GM19467 (cell line): ENCODE data around the gene PSME3IP1.
A peak's percentile ranks its signal among the peaks of the same experiment; 100 is the strongest.
"Not testable (repeated sequence)": the region's sequence is repeated elsewhere in the genome, so short reads cannot be mapped to it uniquely, and the experiment has no call there.

Experiments used
- ATAC-seq: cut with Tn5 transposase; IDR thresholded peaks from one replicate; pipeline ENCODE4 v1.9.1; 2021; ENCODE audit warnings: mild to moderate bottlenecking, moderate library complexity; ENCODE audit not compliant: unreplicated experiment

Gene PSME3IP1, protein sequence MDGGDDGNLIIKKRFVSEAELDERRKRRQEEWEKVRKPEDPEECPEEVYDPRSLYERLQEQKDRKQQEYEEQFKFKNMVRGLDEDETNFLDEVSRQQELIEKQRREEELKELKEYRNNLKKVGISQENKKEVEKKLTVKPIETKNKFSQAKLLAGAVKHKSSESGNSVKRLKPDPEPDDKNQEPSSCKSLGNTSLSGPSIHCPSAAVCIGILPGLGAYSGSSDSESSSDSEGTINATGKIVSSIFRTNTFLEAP

DNA sequence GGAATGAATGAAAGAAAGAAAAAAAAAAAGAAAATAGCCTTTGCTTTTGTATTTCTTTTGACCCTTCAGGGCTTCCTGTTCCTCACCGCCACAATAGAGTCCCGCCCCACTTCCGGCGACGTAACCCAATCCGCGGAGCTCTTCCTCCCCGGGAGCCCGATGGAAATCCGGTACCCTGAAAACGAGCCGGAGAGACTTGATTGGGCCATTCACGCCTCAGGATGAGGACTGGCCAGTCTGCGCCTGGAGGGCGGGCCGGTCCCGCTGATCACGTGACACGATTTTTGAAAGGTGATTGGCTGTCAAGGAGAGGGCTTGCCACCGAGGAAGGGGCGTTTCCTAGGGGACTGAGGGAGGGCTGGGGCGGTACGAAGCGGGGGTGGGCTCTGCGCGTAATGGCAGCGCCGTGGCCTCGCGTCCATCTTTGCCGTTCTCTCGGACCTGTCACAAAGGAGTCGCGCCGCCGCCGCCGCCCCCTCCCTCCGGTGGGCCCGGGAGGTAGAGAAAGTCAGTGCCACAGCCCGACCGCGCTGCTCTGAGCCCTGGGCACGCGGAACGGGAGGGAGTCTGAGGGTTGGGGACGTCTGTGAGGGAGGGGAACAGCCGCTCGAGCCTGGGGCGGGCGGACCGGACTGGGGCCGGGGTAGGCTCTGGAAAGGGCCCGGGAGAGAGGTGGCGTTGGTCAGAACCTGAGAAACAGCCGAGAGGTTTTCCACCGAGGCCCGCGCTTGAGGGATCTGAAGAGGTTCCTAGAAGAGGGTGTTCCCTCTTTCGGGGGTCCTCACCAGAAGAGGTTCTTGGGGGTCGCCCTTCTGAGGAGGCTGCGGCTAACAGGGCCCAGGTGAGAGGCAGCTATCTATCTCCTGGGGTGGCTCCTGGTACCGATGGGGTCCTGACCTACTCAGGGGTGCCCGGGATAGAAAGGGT lies at the start of gene PSME3IP1, which contains the start of gene RSPRY1:
TSS of gene PSME3IP1 (minus strand) at position 95 of the 927 bp plus-strand sequence. CDS start 12,185 bp downstream, outside the sequence.
TSS of gene RSPRY1 (plus strand) at position 385 of the 927 bp plus-strand sequence. CDS start 18,330 bp downstream, outside the sequence.
- ATAC-seq = peak; percentile 92

DNA sequence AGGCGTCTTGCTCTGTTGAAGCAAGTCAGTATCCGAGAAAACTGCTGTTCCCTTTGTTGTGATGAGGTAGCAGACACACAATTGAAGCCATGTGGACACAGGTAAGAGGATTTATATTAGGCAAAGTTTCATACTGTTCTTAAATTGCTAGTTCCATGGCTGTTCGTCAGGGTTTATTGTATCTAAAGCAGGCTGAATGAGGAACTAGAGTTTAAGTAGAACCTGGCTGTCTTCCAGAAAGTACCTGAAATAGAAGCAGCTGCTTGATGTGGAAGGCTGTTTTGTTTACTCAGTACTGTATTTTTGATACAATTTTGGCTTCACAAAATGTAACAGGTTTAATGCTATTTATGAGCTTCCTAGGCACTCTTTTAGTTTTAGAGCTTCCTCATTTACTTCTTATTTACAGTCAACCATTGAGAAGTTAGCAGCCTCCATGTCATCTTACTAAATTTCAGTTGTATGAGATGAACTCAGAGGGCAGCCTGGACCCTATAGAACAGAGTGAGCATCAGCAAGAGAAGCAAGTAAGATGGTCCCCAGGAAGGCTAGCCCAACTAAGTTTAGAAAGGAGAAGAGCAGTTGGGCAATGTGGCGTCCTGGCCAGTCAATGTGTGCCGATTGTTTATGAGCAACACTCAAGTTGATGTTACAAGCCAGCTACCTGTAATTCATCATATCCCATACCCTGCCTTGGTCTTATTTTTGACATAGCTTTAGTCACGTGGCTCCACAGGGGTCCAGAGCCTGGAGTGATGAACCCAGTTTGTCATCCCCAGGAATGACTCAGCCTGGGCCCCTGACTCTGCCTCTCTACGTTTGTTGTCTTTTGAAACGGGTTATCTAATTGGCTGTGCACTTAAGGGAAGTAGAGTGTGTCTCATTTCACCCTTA lies 49.5 kb upstream of the PSME3IP1 start:
- ATAC-seq = no peak

DNA sequence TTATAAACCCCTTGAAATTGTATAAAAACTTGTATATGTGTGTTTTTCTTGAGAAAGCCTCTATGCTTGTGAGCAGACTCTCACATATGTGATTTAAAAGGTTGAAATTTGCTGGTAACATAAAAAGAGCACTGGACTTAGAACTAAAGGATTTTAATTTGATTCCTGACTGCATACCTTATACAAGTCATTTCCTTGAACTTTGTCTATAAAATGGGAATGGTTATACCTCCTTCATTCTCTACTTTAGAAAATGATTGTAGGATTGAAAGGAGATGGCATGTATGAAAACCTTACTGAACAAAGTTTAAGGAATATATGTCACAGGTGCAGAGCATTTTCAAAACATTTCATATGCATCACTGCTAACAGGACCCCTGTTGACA lies 48.9 kb upstream of the PSME3IP1 start:
- no peak for ATAC-seq

DNA sequence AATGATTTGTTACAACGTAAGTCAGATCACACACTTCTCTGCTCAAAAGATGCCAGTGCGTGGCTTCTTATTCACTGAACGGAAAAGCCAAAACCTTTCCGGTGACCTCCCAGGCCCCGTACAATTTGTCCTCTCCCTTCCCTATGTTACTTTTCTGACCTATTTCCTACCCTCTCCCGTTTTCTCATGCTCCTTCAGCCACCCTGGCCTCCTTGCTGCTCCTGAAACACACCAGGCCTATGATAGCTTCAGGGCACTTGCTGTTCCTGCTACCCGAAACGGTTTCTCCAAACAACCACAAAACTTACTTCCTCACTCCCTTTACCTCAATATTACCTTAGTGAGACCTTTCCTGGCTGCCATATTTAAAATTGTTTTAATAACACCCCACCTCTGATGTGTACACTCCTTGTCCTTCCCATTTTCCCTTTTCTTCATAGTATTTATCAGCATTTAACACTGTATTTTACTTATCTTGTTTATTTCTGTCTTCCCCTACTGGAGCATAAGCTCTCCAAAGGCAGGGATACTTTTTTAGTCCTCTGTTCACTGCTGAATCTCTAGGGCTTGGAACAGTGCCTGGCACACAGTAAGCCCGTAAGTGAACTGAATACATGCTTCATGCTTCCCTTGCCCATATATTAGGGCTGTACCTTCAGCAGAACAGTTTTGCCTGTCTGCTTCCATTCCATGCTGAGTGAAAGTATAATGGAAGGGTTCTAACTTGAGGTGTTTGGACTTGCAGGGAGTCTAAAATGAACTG lies 48.3 kb upstream of the PSME3IP1 start:
- no peak for ATAC-seq

DNA sequence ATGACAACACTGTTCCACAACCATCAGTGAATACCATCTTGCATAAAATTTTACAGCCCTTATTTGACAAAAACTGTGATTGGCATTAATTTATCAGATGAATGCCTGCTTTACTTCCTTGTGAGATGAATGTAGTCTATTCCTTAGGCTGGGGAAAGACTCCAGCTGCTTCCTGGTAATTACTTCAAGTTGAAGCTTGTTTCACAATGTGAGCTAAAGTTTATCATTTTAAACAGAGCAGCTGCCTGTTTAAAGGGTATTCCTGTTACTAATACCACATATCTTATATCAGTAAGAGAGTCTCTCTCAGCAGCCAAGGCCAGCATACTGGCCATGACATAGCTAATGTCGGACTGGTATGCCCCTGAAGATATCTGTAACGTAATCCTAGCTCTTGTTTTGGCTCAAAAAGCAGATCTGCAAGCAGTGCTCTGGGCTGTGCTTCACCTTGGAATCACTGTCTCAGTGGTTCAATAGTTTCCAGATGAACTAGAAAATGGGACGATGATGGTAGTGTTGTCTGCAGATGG lies 46.0 kb upstream of the PSME3IP1 start:
- no peak for ATAC-seq

DNA sequence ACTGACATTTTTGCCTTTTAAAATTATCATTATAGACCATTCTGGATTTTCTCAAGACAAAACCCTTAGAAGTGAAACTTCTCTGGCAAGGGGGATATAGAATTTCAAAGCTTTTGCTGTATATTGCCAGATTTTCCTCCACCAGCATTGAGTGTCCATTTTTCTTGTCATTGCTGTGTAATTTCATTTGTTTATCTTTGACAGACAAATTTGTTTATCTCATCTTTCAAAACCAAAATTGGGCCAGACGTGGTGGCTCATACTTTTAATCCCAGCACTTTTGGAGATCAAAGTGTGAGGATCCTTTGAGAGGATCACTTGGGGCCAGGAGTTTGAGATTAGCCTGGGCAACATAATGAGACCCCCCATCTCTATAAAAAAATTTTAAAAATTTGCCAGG lies 43.2 kb upstream of the PSME3IP1 start:
- no peak for ATAC-seq

DNA sequence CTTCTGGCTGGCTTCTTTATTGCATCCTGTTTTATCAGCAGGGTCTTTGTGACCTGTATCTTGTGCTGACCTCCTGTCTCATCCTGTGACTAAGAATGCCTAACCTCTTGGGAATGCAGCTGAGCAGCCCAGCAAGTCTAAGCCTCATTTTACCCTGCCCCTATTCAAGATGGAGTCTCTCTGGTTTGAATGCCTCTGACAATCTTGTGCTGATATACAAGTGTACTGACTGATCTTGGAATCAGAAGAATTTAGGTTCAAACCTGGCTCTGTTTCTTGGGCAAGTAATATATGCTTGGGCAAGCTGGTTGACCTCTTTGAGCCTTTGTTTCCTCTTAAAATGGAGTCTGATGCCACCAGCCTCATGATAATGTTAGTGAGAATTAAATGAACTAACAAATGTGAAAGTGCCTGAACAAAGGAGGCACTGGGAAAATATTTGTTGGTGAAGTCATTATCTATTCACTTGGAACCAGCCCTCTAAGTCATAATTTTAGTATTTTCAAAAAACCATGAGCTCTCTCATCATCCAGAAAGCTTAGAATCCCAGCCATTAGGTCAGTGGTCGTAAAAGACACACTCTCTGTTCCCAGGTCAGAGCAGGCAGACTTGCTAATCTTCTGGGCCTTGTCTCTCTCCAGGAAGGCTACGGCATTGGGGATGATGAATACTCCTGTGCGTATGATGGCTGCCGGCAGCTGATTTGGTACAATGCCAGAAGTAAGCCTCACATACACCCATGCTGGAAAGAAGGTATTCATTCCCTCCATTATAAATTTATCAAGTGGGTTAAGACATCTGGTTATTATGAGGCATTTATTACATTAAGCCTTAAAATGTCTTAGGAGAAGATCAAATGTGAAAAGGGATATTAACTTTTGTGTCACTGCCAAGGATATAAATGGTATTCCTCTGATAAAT lies 41.1 kb upstream of the PSME3IP1 start:
- ATAC-seq = no peak

DNA sequence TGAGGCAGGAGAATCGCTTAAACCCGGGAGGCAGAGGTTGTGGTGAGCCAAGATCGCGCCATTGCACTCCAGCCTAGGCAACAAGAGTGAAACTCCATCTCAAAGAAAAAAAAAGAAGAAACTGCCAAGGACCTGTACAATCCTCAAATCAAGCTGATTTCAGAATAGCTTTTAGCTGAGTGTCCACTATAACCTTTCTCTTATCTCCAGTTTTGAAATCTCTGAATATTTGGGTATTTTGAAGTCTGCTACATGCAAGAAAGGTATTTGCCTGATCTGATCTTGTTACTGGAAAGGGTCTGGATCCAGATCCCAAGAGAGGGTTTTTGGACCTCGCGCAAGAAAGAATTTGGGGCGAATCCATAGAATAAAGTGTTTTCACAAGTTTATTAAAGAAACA lies 40.1 kb upstream of the PSME3IP1 start:
- ATAC-seq = no peak

DNA sequence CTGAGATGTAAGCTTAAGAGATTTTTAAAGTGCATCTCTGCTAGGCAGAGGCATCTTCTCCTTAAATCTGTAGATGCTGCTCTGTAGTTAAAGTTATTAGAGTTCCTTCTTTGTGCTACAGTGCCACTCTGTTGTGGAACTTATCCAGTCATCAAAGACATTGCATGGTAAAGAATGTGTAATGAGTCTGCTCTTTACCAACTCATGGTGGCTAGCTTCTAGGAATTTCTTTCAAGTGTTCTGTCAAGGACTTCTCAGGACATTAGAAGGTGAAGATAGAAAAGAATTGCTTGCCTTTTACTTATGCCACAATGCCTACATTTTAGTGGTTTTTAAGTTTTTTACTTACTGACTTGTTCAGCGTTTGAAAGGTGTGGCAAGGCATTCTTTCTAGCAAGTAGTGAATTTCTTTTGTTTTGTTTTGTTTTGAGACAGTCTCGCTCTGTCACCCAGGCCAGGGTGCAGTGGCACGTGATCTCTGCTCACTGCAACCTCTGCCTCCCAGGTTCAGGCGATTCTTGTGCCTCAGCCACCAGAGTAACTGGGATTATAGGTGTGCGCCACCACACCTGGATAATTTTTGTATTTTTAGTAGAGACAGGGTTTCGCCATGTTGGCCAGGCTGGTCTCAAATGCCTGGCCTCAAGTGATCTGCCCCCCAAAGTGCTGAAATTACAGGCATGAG lies 39.0 kb upstream of the PSME3IP1 start:
- ATAC-seq = no peak

DNA sequence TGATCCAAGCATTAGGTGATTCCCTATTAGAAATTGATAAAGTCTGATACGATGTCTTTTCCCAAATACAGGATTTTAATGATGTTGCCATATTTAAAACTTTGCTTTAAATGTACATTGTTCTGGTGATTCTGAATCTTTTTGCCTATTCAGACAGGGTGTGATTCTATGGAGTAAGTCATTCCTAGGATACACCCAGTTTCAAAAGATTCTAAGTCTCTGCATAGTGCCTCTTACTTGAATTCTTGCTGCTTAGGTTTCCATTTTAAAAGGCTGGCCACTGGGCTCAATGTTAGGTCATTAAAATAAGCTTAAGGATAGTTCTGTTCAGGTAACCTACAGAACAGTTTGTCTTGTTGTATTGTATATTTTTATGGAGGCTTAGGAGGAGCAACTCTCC lies 37.2 kb upstream of the PSME3IP1 start:
- no peak for ATAC-seq

DNA sequence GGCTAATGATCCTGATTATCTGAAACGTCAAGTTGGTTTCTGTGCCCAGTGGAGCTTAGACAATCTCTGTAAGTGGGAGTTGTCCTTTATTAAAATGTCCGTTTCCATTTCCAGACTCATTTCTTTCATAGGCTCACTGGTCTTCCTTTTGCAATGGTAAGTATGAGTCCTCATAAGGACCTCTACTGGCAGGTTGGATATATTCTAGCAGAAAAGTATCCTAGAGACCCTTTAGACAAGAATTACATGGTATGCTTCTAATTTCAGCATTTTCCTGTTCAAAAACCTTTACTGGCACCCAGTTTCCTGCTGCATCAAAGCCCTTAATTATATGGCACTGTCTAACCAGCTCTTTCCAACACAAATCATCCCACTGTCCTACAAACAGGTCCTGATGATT lies 31.1 kb upstream of the PSME3IP1 start:
- ATAC-seq = no peak

DNA sequence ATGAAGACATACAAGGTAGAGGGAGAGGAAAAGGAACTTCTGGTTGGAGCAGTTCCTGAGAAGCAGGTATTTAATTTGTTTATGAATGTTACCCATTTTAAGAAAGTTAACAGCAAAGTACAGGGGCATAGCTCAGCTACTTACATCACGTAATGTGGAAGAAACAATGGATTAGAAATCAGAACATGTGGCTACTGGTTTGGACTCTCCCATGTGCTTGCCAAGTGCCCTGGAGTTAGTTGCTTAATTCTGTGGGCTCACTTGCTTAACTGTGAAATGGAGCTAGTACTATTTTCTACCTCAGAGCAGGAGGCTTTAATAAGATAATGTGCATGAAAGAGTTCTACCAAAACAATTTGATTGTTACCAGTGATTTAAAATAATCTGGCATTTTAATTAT lies 27.6 kb upstream of the PSME3IP1 start:
- ATAC-seq = no peak

DNA sequence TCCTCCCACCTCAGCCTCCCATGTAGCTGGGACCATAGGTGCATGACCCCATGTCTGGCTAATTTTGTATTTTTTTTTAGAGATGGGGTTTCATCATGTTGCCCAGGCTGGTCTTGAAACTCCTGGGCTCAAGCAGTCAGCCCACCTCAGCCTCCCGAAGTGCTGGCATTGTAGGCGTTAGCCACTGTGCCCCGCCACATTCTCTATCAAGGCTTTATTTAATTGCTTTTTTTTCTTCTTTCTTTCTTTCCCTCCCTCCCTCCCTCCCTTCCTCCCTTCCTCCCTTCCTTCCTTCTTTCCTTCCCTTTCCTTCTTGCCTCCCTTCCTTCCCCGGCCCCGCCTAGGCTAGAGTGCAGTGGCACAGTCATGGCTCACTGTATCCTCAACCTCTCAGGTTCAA lies 23.9 kb upstream of the PSME3IP1 start:
- no peak for ATAC-seq

DNA sequence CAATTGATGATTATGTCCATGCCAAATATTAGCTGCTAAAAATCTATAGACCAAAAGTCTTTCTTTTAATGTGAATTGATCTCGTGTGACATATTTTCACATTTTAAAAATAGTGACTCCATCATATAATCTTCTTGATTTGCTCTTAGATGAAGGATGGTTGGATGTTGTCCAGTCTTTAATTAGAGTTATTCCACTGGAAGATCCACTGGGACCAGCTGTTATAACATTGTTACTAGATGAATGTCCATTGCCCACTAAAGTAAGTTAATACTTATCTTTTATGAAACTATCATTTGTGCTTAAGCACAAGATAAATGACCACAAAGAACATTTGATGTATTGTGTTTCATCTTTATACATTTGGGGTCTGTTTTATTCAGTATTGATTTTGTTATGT lies 23.1 kb upstream of the PSME3IP1 start:
- ATAC-seq = no peak

DNA sequence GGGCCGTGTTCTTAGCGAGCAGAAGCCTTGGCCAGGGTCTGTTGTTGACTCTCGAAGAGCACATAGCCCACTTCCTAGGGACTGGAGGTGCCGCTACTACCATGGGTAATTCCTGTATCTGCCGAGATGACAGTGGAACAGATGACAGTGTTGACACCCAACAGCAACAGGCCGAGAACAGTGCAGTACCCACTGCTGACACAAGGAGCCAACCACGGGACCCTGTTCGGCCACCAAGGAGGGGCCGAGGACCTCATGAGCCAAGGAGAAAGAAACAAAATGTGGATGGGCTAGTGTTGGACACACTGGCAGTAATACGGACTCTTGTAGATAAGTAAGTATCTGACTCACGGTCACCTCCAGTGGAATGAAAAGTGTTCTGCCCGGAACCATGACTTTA lies 18.8 kb upstream of the PSME3IP1 start:
- no peak for ATAC-seq

DNA sequence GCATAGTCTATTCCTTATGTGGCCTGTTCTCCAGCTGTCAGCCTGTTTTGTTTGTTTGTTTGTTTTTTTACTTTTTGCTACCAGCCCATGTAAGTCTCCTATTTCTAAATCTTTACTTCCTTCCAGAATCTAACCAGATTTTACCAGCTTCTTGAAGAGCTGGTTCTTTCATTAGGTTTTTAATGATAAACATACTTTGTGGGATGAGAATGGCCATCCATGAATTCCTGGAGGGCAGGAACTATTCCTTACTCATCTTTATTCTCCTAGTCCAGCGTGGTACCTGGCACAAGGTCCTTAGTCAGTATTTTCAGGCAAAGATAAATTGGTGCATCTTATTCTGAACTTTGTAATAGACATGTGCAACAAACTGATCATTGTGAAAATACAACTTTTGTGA lies 17.6 kb upstream of the PSME3IP1 start:
- ATAC-seq = no peak

DNA sequence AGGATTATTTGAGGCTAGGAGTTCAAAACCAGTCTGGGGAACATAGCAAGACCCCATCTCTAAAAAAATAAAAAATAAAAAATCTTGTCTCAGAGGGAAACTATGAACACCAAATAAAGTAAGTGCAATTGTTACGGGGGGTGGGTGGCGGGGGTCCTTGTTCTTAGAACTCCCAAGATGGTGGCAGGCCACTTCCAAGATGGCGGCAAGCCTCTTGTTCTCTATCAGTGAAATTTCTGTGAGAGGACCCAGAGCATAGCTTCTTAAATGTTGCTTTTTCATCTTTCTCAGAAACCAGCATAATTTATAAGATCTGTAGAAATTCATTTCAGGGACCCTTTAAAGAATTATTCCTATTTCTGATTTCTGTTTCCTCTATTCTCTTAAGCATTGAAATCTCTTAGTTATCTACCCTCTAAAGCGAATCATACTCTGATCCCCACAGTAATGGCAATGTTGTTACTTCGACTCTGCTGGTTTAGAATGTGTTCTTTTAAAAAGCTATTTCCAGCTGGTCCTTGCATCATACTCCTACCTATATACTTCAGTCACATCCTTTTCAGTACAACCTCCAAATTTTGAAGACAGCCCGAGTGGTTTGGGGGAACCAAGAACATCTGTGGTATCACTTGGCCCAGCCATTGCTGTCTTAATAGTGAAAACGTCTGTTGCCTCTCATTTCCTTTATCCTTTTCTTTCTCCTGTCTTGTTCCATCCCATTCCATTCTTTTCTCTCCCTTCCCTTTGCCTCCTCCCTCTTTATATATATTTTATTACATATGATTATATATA lies 16.5 kb upstream of the PSME3IP1 start:
- no peak for ATAC-seq

DNA sequence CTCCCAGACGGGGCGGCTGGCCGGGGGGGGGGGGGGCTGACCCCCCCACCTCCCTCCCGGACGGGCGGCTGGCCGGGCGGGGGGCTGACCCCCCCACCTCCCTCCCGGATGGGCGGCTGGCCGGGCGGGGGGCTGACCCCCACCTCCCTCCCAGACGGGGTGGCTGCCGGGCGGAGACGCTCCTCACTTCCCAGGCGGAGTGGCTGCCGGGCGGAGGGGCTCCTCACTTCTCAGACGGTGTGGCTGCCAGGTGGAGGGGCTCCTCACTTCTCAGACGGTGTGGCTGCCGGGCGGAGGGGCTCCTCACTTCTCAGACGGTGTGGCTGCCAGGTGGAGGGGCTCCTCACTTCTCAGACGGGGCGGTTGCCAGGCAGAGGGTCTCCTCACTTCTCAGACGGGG lies 15.1 kb upstream of the PSME3IP1 start:
- ATAC-seq = not testable (repeated sequence)
